HepG2 (cell line): ENCODE results near the gene RASA1. TPM values are rescaled to one million over a fixed set of nuclear protein-coding genes. Genes with fewer than 3 reads are reported as not detected.
A peak's percentile ranks its signal among the peaks of the same experiment; 100 is the strongest.

Experiments
- AFF4 ChIP-seq: sonication (generic); formaldehyde crosslinking; IDR thresholded peaks from 2 replicates; pipeline ENCODE4 v1.4.0; 2020; ENCODE audit warnings: missing genetic modification reagents
- BRCA1 ChIP-seq: sonication (generic); formaldehyde crosslinking; IDR thresholded peaks from 2 replicates; pipeline ENCODE4 v1.4.0; 2020; ENCODE audit warnings: missing genetic modification reagents
- GPN1 ChIP-seq: sonication (generic); formaldehyde crosslinking; IDR thresholded peaks from 2 replicates; pipeline ENCODE4 v1.5.1; 2020; ENCODE audit warnings: missing genetic modification reagents, borderline replicate concordance
- HDAC2 ChIP-seq: sonication (generic); formaldehyde crosslinking; IDR thresholded peaks from 2 replicates; pipeline ENCODE4 v1.4.0; 2020; ENCODE audit warnings: missing genetic modification reagents
- HNF4A ChIP-seq: sonication (generic); formaldehyde crosslinking; IDR thresholded peaks from 2 replicates; pipeline ENCODE4 v1.4.0; 2020; ENCODE audit warnings: missing genetic modification reagents
- HNRNPLL ChIP-seq: fragments of 200-400 bp; formaldehyde crosslinking; IDR thresholded peaks from 2 replicates; pipeline ENCODE4 v1.6.1; 2017; ENCODE audit warnings: mild to moderate bottlenecking, low read depth, low read length; ENCODE audit not compliant: poor library complexity, severe bottlenecking
- MXD4 ChIP-seq: IDR thresholded peaks from 2 replicates; pipeline ENCODE4 v1.6.1; 2016; ENCODE audit warnings: mild to moderate bottlenecking, missing biosample characterization, missing genetic modification reagents
- NR2C2 ChIP-seq: sonication (generic); formaldehyde crosslinking; IDR thresholded peaks from 2 replicates; pipeline ENCODE4 v1.4.0; 2020; ENCODE audit warnings: missing genetic modification reagents, mild to moderate bottlenecking, moderate library complexity, borderline replicate concordance
- POLR2AphosphoS2 ChIP-seq: IDR thresholded peaks from 2 replicates; pipeline ENCODE4 v1.6.1; 2011; ENCODE audit warnings: low read depth, low read length, improper control_type of control experiment
- PREB ChIP-seq: sonication (generic); formaldehyde crosslinking; IDR thresholded peaks from 2 replicates; pipeline ENCODE4 v1.4.0; 2020; ENCODE audit warnings: missing genetic modification reagents
- SP1 ChIP-seq, 2 experiments: fragments of 450-650 bp in 1 of 2; sonication (generic) in 1 of 2; formaldehyde crosslinking in 1 of 2; IDR thresholded peaks; 2 replicates each; pipeline versions ENCODE4 v1.4.0 to v1.6.1; 2016 to 2020; ENCODE audit warnings: missing genetic modification reagents in 1 of 2
- ZNF251 ChIP-seq: sonication (generic); formaldehyde crosslinking; IDR thresholded peaks from 2 replicates; pipeline ENCODE4 v1.9.0; 2021; ENCODE audit warnings: mild to moderate bottlenecking, missing genetic modification reagents
- ZNF260 ChIP-seq: sonication (generic); formaldehyde crosslinking; IDR thresholded peaks from 2 replicates; pipeline ENCODE4 v1.4.0; 2020; ENCODE audit warnings: missing genetic modification reagents, low read depth, mild to moderate bottlenecking, borderline replicate concordance
- ZNF407 ChIP-seq: sonication (generic); formaldehyde crosslinking; IDR thresholded peaks from one replicate; pipeline ENCODE4 v1.5.1; 2020; ENCODE audit warnings: mild to moderate bottlenecking, missing genetic modification reagents; ENCODE audit errors: not compliant biosample characterization
- ZNF615 ChIP-seq: sonication (generic); formaldehyde crosslinking; IDR thresholded peaks from 2 replicates; pipeline ENCODE4 v1.5.0; 2020; ENCODE audit warnings: mild to moderate bottlenecking, missing genetic modification reagents, borderline replicate concordance
- ZNF672 ChIP-seq: sonication (generic); formaldehyde crosslinking; IDR thresholded peaks from 2 replicates; pipeline ENCODE4 v1.8.1; 2022; ENCODE audit warnings: missing genetic modification reagents
- polyA plus RNA-seq, 8 experiments: library from polyadenylated mRNA; depleted of rRNA in 3 of 8; stranded (reverse) in 7 of 8; unstranded in 1 of 8; fragments of >200 nt; fragmentation: Illumina TruSeq in 4 of 8; extraction: Trizol in 4 of 8; gene quantifications; 2 replicates each; pipeline versions ENCODE4 v1.2.1 to v1.2.3, GENCODE V29; 2011 to 2016; ENCODE audit warnings: low read depth in 4 of 8, missing spikeins in 1 of 8, mixed read lengths in 1 of 8; ENCODE audit not compliant: insufficient read depth in 1 of 8
- total RNA-seq, 5 experiments: library from RNA; depleted of rRNA; stranded (reverse); fragments of >200 nt; fragmentation: Illumina TruSeq; extraction: Trizol; gene quantifications; 2 replicates each; pipeline ENCODE4 v1.2.3, GENCODE V29; 2016; ENCODE audit warnings: low read depth in 1 of 5

Gene RASA1
- total and polyA plus RNA-seq, 2 of the 13 experiments (the other 11 are each of a cell fraction or from before 2014, with no cell fraction given), result 19.5 to 20.5 TPM

GRCh38 chr5:87268126-87268969, 665 bp downstream of the RASA1 start (continued):
- TF ChIP-seq ZNF407 (CRISPR knock-in tag) (no peak), HNRNPLL (no peak), POLR2AphosphoS2 (no peak), ZNF260 (CRISPR knock-in tag) (no peak), MXD4 (CRISPR knock-in tag) (no peak), PREB (no peak), HDAC2 (CRISPR knock-in tag) (no peak), ZNF672 (CRISPR knock-in tag) (no peak), AFF4 (CRISPR knock-in tag) (no peak), HNF4A (CRISPR knock-in tag) (no peak), NR2C2 (CRISPR knock-in tag) (peak; percentile 30; the same call in 1 of the 2 replicates), BRCA1 (CRISPR knock-in tag) (no peak), ZNF615 (CRISPR knock-in tag) (no peak), GPN1 (CRISPR knock-in tag) (no peak), SP1 (IDR thresholded peaks at IDR 0.05) (no peak), SP1 (CRISPR knock-in tag; IDR thresholded peaks at IDR 0.05) (0 out of 2 replicates have a peak, but pooled peaks have one; percentile 6), ZNF251 (no peak)
